Renal pelvis (tissue), 4 donors: ENCODE data around the gene OST4. TPM values are rescaled to one million over a fixed set of nuclear protein-coding genes. Genes with fewer than 3 reads are reported as not detected.

ENCODE experiments used
- DNase-seq: peaks from one replicate; pipeline ENCODE4 v3.0.0-alpha.2; 2013
- polyA plus RNA-seq, 3 donors: library from polyadenylated mRNA; unstranded; fragments of 120-200 nt; gene quantifications; one replicate each; pipeline ENCODE4 v1.2.1, GENCODE V29; 2013; ENCODE audit not compliant: insufficient read length in 3 of 3

OST4 gene
- polyA plus RNA-seq, 3 donors, result 228 to 288 (median 247) TPM

DNA sequence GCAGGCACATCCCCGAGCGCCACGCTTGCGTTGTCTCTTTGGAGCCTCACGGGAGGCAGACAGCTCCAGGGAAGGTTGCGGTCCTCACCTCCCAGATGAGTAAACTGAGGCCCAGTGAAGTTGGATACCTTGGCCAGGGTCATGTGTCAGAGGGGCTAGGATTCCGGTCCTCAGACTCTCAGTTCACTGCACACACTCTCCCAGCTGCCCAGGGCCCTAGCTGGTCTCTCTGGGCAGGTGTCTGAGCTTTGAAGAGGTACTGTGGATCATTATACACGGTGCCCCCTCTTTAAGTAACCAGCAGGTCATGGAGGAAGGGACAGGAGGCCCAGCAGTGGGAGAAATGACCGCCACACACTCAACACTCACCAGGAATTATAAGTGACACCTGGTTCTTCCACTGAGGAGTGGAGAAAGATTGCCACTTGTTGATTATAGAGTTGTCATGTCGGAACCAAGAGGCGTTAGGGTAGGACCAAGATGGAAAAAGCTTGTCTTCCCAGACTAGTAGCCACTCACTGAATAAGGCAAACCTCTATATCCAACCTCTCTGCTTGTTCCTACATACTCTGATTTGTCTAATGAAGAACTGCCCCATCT is 38.1 kb downstream of the OST4 start:
- DNase-seq, result no peak

DNA sequence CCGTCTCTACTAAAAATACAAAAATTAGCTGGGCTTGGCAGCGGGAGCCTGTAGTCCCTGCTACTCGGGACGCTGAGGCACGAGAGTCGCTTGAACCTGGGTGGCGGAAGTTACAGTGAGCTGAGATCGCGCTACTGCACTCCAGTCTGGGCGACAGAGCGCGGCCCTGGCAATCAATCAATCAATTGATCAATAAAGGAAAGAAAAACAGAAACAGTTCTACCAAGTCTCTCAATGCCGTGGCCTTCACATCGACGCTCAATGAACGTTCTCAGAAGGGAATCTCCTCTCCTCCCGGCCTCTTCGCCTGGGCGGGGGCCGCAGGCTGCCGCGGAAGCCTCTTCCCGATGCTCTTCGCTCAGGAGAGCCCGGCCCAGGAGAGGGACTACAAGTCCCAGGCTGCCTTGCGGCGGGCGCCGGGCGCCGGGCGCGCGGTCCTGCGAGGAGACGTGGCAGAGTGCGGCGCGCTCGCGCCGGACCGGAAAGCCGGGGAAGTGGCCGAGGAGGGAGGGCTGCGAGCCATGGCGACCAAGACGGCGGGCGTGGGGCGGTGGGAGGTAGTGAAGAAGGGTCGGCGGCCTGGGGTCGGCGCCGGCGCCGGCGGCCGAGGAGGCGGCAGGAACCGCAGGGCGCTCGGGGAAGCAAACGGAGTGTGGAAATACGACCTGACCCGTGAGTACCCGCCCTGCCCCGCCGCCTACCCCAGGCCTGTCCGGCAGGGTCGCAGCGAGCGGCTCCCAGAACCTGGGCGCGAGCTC is 38.8 kb downstream of the OST4 start, which contains the start of gene TMEM214:
Gene TMEM214 (plus strand): TSS at position 471 of the 758 bp plus-strand sequence. CDS start 51 bp downstream, at position 522.
- DNase-seq, result peak; percentile 78

DNA sequence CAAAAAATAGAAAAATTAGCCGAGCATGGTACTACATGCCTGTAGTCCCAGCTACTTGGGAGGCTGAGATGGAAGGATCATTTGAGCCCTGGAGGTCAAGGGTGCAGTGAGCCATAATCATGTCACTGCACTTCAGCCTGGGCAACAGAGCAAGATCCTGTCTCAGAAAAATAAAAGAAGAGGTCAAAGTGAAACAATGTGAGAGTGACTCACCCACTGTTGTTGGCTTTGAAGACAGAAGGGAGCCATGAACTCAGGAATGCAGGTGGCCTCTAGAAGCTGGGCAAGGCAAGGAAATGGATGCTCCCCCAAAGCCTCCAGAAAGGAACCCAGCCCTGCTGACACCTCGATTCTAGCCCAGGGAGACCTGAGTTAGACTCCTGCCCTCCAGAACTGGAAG is 42.4 kb downstream of the OST4 start:
- no peak for DNase-seq

DNA sequence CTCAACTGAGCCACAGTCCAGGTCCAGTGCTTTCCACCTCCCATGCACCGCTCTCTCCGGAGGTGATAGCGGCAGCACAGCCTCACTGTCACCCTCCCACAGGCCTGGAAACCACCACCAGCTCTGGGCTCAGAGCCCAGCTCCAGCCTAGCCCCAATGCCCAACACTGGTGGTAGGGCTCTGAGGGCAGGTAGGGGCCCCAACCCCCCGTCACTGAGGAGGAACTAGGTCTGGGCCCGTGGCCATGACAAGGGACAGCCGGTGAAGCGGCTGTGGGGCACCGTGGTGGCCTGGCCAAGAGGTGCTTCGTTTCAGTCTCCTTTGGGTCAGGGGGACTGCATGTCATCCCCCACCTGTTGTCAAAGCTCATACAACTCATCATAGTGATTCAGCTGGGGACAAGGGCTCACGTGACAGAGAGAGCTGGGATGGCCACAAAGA is 44.2 kb downstream of the OST4 start:
- DNase-seq, result no peak

DNA sequence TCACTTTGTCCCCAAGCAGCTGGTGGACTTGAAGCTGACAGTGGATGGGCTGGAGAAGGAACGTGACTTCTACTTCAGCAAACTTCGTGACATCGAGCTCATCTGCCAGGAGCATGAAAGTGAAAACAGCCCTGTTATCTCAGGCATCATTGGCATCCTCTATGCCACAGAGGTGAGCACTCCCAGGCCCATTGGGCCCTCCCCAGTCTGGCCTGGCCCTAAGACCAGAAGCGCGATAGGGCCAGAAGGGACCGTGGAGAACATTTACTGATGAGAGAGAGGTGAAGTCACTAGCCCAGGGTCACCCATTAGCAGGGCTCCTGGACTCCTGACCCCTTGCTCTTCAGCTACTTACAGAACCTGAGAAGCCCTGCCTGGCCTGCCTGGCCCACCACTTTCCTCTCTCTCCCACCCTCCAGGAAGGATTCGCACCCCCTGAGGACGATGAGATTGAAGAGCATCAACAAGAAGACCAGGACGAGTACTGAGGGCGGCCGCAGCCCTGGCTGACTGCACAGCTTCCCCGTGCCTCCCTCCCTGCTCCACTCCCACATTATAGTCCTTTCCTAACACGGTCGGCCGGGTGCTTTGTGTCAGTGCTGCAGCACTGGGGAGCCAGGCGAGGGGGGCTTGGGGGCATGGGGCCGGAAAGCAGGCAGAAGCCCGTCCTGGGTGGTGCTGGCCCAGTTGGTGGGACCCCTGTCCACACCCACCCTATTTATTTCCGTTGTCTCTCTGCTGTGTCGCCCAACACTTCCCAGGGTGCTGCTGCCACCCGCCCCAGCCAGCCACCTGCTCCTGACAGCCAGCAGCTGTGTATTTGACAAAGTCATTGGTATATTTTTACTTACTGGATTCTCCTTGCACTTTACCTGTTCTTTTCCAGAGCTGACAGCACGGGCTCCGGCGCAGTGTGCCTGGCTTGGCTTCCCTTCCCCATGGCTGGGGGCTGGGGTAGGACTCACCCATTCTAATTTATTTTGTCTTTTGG is 45.3 kb downstream of the OST4 start:
- no peak for DNase-seq

DNA sequence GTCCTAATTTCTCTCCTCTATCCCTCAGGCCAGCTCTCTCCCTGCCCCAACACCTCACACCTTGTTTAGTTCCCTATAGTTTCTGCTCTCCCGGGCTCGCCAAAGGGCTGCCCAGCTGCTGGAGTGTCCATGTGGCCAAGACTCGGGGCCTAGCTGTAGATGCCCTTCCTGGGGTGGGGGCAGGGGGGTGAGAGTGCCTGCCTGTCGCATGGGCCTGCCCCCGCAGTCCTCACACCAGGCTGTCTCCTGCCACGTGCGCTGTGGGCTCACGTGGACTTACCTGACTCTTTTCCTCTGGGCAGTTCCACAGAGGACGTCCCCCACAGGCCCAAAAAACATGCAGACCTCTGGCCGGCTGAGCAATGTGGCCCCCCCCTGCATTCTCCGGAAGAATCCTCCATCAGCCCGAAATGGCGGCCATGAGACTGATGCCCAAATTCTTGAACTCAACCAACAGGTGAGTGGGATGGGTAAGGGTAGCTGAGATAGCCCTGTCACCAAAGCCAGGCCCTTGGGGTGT is 46.1 kb downstream of the OST4 start:
- no peak for DNase-seq

DNA sequence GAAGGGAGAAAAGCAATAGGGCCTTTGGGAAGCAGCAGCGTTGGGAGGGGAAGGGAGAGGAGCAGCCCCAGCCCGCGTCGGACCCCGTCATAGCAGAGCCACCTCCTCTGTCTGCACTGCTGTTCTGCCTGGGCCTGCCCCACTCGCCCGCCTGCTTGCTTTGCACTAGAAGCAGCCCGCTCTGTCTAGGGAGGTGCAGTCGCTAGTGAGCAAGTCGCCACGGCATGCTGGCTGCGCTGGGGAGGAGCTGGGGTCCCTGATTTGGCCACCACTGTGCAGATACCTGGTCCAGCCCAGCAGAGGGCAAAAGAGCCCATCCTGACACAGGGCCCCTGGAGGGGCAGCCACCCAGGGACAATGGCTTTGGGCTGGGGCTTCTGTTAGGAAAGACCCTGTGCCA is 46.6 kb downstream of the OST4 start:
- no peak for DNase-seq

DNA sequence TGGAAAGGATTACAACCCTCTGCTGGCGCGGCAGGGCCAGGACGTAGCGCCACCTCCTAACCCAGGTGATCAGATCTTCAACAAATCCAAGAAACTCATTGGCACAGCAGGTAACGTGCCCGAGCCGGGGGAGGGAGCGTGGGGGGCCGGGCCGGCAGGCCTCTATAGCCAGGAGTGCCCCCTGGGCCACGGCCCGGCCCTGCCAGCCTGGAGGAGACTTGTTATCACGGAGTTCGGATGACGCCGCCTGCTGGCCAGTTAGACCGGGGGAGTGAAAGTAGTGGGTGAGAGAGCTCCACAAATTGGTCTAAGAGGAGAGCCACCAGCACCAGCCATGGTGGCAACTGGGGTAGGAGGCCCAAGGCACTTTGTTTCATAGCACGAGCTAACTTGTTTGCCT is 47.3 kb downstream of the OST4 start:
- DNase-seq, result no peak

DNA sequence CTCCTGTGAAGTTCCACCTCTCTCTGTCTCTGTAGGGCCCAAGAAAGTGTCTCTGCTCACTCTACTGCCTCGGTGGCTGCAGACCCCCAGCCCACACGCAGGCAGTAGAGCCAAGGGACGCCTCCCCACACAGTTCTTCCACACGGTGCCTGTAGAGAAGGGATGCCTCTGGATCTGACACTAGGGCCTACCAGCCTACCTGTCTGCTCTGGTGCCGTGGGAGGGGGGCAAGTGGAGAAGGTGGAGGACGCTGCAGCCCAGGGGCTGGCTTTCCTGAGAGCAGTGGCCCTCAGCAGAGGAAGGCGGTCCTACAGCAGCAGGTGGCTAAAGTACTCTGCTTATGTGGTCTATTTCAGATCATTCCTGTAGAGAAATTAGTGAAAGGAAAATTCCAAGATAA is 47.7 kb downstream of the OST4 start:
- DNase-seq, result no peak

DNA sequence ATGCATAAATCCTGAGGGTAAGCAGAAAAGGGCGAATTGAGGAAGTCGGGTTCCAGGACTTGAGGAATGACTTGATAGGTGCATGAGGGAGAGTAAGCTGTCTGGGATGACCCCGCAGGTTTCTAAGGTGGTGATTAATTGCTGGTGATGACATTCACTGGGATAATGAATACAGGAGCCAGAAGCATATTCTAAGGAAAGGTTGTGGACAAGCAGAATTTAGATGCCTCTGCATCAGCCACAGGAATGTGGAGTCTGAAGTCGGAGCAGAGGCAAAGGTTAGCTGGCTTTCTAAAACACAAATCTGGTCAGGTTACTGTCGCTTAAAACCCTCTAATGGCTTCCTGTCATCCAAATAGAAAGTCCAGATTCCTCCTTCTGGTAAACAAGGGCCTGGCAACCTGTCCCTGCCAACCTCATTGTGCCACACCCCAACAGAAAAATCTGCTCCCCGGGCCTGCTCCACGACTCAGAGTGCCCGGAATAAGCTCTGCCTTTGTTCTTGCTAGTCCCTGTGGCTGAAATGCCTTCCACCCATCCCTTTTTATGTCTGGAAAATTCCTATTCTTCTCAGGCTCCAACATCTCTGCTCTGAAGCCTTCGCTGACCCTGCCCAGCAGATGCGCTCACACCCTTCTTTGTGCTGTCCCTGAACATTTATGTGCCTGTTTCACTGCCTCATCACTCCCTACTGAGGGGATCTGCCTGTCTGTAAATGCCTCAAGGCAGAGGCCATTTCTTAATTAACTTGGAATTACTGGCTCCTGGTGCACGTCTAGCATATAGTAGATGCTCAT is 50.0 kb downstream of the OST4 start:
- DNase-seq, result no peak

Other genes with a start within 250 kb of the OST4 start
- 10 to 100 TPM in 1 of 3 donors, 1 to 10 TPM in 2; 7.2 to 10.6 (median 8.6) TPM for gene DPYSL5, start 223.5 kb downstream of the OST4 start, polyA plus RNA-seq
- gene MAPRE3, start 101.0 kb downstream of the OST4 start, polyA plus RNA-seq, result 10 to 100 TPM; 12.9 to 17.5 (median 14.3) TPM
- 10 to 100 TPM; 62.3 to 68.9 (median 66.7) TPM for gene TMEM214, start 38.7 kb downstream of the OST4 start, polyA plus RNA-seq
- gene AGBL5, start 20.0 kb downstream of the OST4 start, polyA plus RNA-seq, result 10 to 100 TPM; 67.1 to 68.4 (median 67.5) TPM
- 100 to 1,000 TPM in 2 of 3 donors, 10 to 100 TPM in 1; 70.9 to 135 (median 102) TPM for gene EMILIN1, start 7.0 kb upstream of the OST4 start, polyA plus RNA-seq
- 10 to 100 TPM; 57.6 to 62.8 (median 60.6) TPM for gene KHK, start 15.1 kb upstream of the OST4 start, polyA plus RNA-seq
- 1 to 10 TPM; 5.7 to 8.1 (median 7.5) TPM for gene CGREF1, start 47.5 kb upstream of the OST4 start, polyA plus RNA-seq
- 1 to 10 TPM; 1.3 to 2.5 (median 1.4) TPM for gene ABHD1, start 52.2 kb upstream of the OST4 start, polyA plus RNA-seq
- gene PREB, start 63.0 kb upstream of the OST4 start, polyA plus RNA-seq, result 10 to 100 TPM; 49.2 to 59.0 (median 51.6) TPM
- gene PRR30, start 67.8 kb upstream of the OST4 start, polyA plus RNA-seq, result not detected
- under 1 TPM; 0.50 to 0.66 (median 0.55) TPM for gene TCF23, start 77.3 kb upstream of the OST4 start, polyA plus RNA-seq
- gene ATRAID, start 140.4 kb upstream of the OST4 start, polyA plus RNA-seq, result 100 to 1,000 TPM; 158 to 166 (median 164) TPM
- gene SLC5A6, start 140.6 kb upstream of the OST4 start, polyA plus RNA-seq, result 10 to 100 TPM; 46.6 to 56.2 (median 48.8) TPM
- gene CAD, start 145.7 kb upstream of the OST4 start, polyA plus RNA-seq, result 10 to 100 TPM; 58.5 to 59.9 (median 58.9) TPM
- gene SLC30A3, start 191.4 kb upstream of the OST4 start, polyA plus RNA-seq, result 10 to 100 TPM in 2 of 3 donors, 1 to 10 TPM in 1; 7.6 to 13.2 (median 10.8) TPM
- gene DNAJC5G, start 203.8 kb upstream of the OST4 start, polyA plus RNA-seq, result 1 to 10 TPM in 2 of 3 donors, under 1 TPM in 1; 0.60 to 2.6 (median 1.4) TPM
- 1 to 10 TPM; 4.4 to 8.2 (median 7.6) TPM for gene TRIM54, start 210.8 kb upstream of the OST4 start, polyA plus RNA-seq
- 1 to 10 TPM in 2 of 3 donors, under 1 TPM in 1; 0.62 to 1.6 (median 1.0) TPM for gene UCN, start 236.8 kb upstream of the OST4 start, polyA plus RNA-seq